ENCODE measurements around the gene NCKIPSD. TPM values are rescaled to one million over a fixed set of nuclear protein-coding genes. Genes with fewer than 3 reads are reported as not detected.

NCKIPSD gene
- total and polyA plus RNA-seq, 2 experiments from 2014 or later = 19.9 to 22.9 TPM

- no peak overlapping the region for H3K27ac ChIP-seq
- TF ChIP-seq EZH2phosphoT487 (IDR thresholded peaks at IDR 0.05; ENCODE audit: low read depth, severe bottlenecking, unreplicated experiment) (no peak), EZH2 (IDR thresholded peaks at IDR 0.05; ENCODE audit: borderline replicate concordance) (no peak), CTCF (IDR thresholded peaks at IDR 0.05; ENCODE audit: poor library complexity) (no peak)
- DNase-seq (ENCODE audit: low spot score) = no peak
- no peaks in the 10 kb centered on the region for H3K9me2 ChIP-seq (replicated peaks; ENCODE audit: insufficient read depth)
- H2AFZ ChIP-seq = no peak overlapping the region
- 98% methylated on average over 17 of the region's 17 CpGs for WGBS (ENCODE audit: low lambda C conversion rate, missing lambda C conversion rate)
- H4K20me1 ChIP-seq (ENCODE audit: insufficient read depth, poor library complexity, severe bottlenecking) = peaks cover 9% of the 10 kb centered on the region
- no peaks in the 10 kb centered on the region for H3K27me3 ChIP-seq
- H3K4me1 ChIP-seq (ENCODE audit: insufficient read depth) = peaks cover 23% of the 10 kb centered on the region
- peaks cover 20% of the 10 kb centered on the region for H3K79me2 ChIP-seq
- H3K9me3 ChIP-seq (ENCODE audit: low read depth) = no peaks in the 10 kb centered on the region
- H3K36me3 ChIP-seq (replicated peaks; ENCODE audit: insufficient read depth, low read depth) = no peaks in the 10 kb centered on the region
- no peak overlapping the region for H3K4me3 ChIP-seq
- H3K4me2 ChIP-seq = no peak overlapping the region
Observed at GRCh38 chr3:48680811-48681540, 4.7 kb downstream of the NCKIPSD start.

GRCh38 chr3:48679411-48680391 lies 6.0 kb downstream of the NCKIPSD start:
- no peak for DNase-seq (ENCODE audit: low spot score)
- Histone ChIP-seq H3K36me3 (replicated peaks; ENCODE audit: insufficient read depth, low read depth) (no peaks in the 10 kb centered on the region), H3K4me2 (no peak overlapping the region), H3K27me3 (no peaks in the 10 kb centered on the region), H2AFZ (no peak overlapping the region), H3K4me1 (ENCODE audit: insufficient read depth) (peaks cover 18% of the 10 kb centered on the region), H3K79me2 (peaks cover 11% of the 10 kb centered on the region), H3K27ac (no peak overlapping the region), H3K9me3 (ENCODE audit: low read depth) (no peaks in the 10 kb centered on the region), H3K9me2 (replicated peaks; ENCODE audit: insufficient read depth) (no peaks in the 10 kb centered on the region), H3K4me3 (no peak overlapping the region), H4K20me1 (ENCODE audit: insufficient read depth, poor library complexity, severe bottlenecking) (peaks cover 9% of the 10 kb centered on the region)
- 94% methylated on average over 19 of the region's 20 CpGs for WGBS (ENCODE audit: low lambda C conversion rate, missing lambda C conversion rate)
- TF ChIP-seq EZH2 (IDR thresholded peaks at IDR 0.05; ENCODE audit: borderline replicate concordance) (no peak), CTCF (IDR thresholded peaks at IDR 0.05; ENCODE audit: poor library complexity) (no peak), EZH2phosphoT487 (IDR thresholded peaks at IDR 0.05; ENCODE audit: low read depth, severe bottlenecking, unreplicated experiment) (no peak)

GRCh38 chr3:48678566-48679380 lies 6.9 kb downstream of the NCKIPSD start:
- Histone ChIP-seq H3K4me2 (no peak overlapping the region), H3K9me3 (ENCODE audit: low read depth) (no peaks in the 10 kb centered on the region), H4K20me1 (ENCODE audit: insufficient read depth, poor library complexity, severe bottlenecking) (peaks cover 4% of the 10 kb centered on the region), H3K27ac (no peak overlapping the region), H3K9me2 (replicated peaks; ENCODE audit: insufficient read depth) (no peaks in the 10 kb centered on the region), H3K79me2 (peaks cover 2% of the 10 kb centered on the region), H2AFZ (no peak overlapping the region), H3K4me1 (ENCODE audit: insufficient read depth) (peaks cover 9% of the 10 kb centered on the region), H3K4me3 (no peak overlapping the region), H3K27me3 (no peaks in the 10 kb centered on the region), H3K36me3 (replicated peaks; ENCODE audit: insufficient read depth, low read depth) (no peaks in the 10 kb centered on the region)
- TF ChIP-seq EZH2 (IDR thresholded peaks at IDR 0.05; ENCODE audit: borderline replicate concordance) (no peak), CTCF (IDR thresholded peaks at IDR 0.05; ENCODE audit: poor library complexity) (no peak), EZH2phosphoT487 (IDR thresholded peaks at IDR 0.05; ENCODE audit: low read depth, severe bottlenecking, unreplicated experiment) (no peak)
- 95% methylated on average over 24 of the region's 24 CpGs for WGBS (ENCODE audit: low lambda C conversion rate, missing lambda C conversion rate)
- DNase-seq (ENCODE audit: low spot score) = no peak

Data from hepatocyte (in vitro differentiated cells).